GM12864 (cell line): Measurements from ENCODE around the gene KNTC1.

Experiments used
- DNase-seq: peaks from one replicate; pipeline ENCODE4 v3.0.0-alpha.2; 2011; ENCODE audit warnings: low read depth
- H3K4me3 ChIP-seq: 2 replicates; pipeline ENCODE4 v1.5.1; 2011; ENCODE audit warnings: mild to moderate bottlenecking, low read depth, low read length, control low read depth
- TF ChIP-seq, protein P1 (sequence below): IDR thresholded peaks from 2 replicates; pipeline ENCODE4 v1.5.1; 2011; ENCODE audit warnings: low read depth, mild to moderate bottlenecking, moderate library complexity, low read length, control low read depth, inconsistent platforms; ENCODE audit errors: missing control alignments

The KNTC1 gene

GRCh38 chr12:122672515-122672914, 145.5 kb downstream of the KNTC1 start:
- no peak for DNase-seq
- H3K4me3 ChIP-seq = no peak overlapping the region
- TF ChIP-seq, protein P1, sequence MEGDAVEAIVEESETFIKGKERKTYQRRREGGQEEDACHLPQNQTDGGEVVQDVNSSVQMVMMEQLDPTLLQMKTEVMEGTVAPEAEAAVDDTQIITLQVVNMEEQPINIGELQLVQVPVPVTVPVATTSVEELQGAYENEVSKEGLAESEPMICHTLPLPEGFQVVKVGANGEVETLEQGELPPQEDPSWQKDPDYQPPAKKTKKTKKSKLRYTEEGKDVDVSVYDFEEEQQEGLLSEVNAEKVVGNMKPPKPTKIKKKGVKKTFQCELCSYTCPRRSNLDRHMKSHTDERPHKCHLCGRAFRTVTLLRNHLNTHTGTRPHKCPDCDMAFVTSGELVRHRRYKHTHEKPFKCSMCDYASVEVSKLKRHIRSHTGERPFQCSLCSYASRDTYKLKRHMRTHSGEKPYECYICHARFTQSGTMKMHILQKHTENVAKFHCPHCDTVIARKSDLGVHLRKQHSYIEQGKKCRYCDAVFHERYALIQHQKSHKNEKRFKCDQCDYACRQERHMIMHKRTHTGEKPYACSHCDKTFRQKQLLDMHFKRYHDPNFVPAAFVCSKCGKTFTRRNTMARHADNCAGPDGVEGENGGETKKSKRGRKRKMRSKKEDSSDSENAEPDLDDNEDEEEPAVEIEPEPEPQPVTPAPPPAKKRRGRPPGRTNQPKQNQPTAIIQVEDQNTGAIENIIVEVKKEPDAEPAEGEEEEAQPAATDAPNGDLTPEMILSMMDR = no peak
